Esophagus squamous epithelium (tissue), 4 donors: ENCODE results near the gene VIPR2.

Source experiments
- POLR2A ChIP-seq, 4 donors: fragments of 450-650 bp; IDR thresholded peaks; one replicate each; pipeline ENCODE4 v1.6.1; 2017; ENCODE audit warnings: antibody characterized with exemption in 4 of 4, mild to moderate bottlenecking in 4 of 4, moderate library complexity in 3 of 4
- TF ChIP-seq, protein P1 (sequence below), 6 experiments: fragments of 450-650 bp in 4 of 6; fragments of 200-600 bp in 2 of 6; sonication (generic) in 2 of 6; IDR thresholded peaks; one replicate each; pipeline ENCODE4 v1.5.1; 2016 to 2019; ENCODE audit warnings: antibody characterized with exemption in 6 of 6, mild to moderate bottlenecking in 4 of 6, moderate library complexity in 4 of 6

DNA sequence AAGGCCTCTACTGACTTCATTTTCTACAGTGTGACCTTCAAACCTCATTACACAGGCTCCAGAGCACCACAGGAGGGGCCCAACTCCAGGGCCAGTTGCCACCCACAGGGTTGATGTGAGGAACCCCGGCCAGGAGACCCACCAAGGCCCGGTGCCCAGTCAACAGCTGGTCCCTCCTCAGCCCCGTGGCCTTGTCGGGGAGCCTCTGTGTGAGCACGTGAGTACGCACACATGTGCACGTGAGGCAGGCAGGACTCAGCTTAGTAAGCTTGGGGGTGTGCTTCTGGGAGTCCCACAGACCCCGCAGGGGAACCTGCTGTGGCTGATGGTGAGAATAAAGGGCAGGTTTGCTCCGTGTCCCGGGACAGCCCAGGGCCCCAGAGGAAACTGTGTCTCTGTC, 104.5 kb downstream of the VIPR2 start:
- TF ChIP-seq, protein P1, sequence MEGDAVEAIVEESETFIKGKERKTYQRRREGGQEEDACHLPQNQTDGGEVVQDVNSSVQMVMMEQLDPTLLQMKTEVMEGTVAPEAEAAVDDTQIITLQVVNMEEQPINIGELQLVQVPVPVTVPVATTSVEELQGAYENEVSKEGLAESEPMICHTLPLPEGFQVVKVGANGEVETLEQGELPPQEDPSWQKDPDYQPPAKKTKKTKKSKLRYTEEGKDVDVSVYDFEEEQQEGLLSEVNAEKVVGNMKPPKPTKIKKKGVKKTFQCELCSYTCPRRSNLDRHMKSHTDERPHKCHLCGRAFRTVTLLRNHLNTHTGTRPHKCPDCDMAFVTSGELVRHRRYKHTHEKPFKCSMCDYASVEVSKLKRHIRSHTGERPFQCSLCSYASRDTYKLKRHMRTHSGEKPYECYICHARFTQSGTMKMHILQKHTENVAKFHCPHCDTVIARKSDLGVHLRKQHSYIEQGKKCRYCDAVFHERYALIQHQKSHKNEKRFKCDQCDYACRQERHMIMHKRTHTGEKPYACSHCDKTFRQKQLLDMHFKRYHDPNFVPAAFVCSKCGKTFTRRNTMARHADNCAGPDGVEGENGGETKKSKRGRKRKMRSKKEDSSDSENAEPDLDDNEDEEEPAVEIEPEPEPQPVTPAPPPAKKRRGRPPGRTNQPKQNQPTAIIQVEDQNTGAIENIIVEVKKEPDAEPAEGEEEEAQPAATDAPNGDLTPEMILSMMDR (IDR thresholded peaks at IDR 0.05) = no peak
- TF ChIP-seq POLR2A (IDR thresholded peaks at IDR 0.05) = no peak
